OCI-M1 (cell line): ENCODE results near the gene ITPKB.

Experiments used
- DNase-seq: peaks from one replicate; lab custom pipeline; 2025; lab: John Stamatoyannopoulos, UW

ITPKB gene

GRCh38 chr1:226665505-226666163 lies 73.4 kb downstream of the ITPKB start:
- no peak for DNase-seq

GRCh38 chr1:226664413-226665101 lies 74.5 kb downstream of the ITPKB start:
- no peak for DNase-seq

GRCh38 chr1:226663327-226663704 lies 75.8 kb downstream of the ITPKB start:
- no peak for DNase-seq

- peak; percentile 36 for DNase-seq
These were observed 76.3 kb downstream of the ITPKB start for GRCh38 chr1:226662642-226663326.

- DNase-seq: no peak
These were observed 77.1 kb downstream of the ITPKB start for GRCh38 chr1:226661965-226662364.

- no peak for DNase-seq
These were observed 77.8 kb downstream of the ITPKB start for GRCh38 chr1:226661271-226661670.

- no peak for DNase-seq
These were observed 78.5 kb downstream of the ITPKB start for GRCh38 chr1:226660410-226661182.

GRCh38 chr1:226659641-226660040 lies 79.4 kb downstream of the ITPKB start:
- no peak for DNase-seq

GRCh38 chr1:226659136-226659535 lies 79.9 kb downstream of the ITPKB start:
- no peak for DNase-seq

GRCh38 chr1:226658546-226659125 lies 80.4 kb downstream of the ITPKB start:
- DNase-seq: no peak

GRCh38 chr1:226657895-226658545 lies 81.1 kb downstream of the ITPKB start:
- DNase-seq: no peak

- DNase-seq: no peak
These were observed 82.3 kb downstream of the ITPKB start for GRCh38 chr1:226656601-226657277.

- no peak for DNase-seq
These were observed 82.9 kb downstream of the ITPKB start for GRCh38 chr1:226656201-226656600.

- no peak for DNase-seq
These were observed 83.6 kb downstream of the ITPKB start for GRCh38 chr1:226655251-226656163.

- no peak for DNase-seq
These were observed 84.4 kb downstream of the ITPKB start for GRCh38 chr1:226654668-226655055.

- DNase-seq: no peak
These were observed 84.9 kb downstream of the ITPKB start for GRCh38 chr1:226654046-226654667.

- no peak for DNase-seq
These were observed 85.7 kb downstream of the ITPKB start for GRCh38 chr1:226653311-226653921.

- DNase-seq: no peak
These were observed 86.5 kb downstream of the ITPKB start for GRCh38 chr1:226652613-226653012.

- DNase-seq: no peak
These were observed 87.4 kb downstream of the ITPKB start for GRCh38 chr1:226651732-226652105.
